Heart left ventricle (tissue), 16 donors: ENCODE data around the gene NUP210. TPM values are rescaled to one million over a fixed set of nuclear protein-coding genes. Genes with fewer than 3 reads are reported as not detected.

Experiments used
- ATAC-seq, 4 donors: fragments of 200-7000 bp; cut with Tn5 transposase; one replicate each; pipeline ENCODE4 v1.9.1; 2020 to 2022; ENCODE audit warnings: moderate library complexity in 4 of 4, mild to moderate bottlenecking in 3 of 4, moderate number of reproducible peaks in 1 of 4
- DNase-seq, 5 donors: peaks; one replicate each; pipeline ENCODE4 v3.0.0-alpha.2; 2020
- H3K27ac ChIP-seq, 12 donors: fragments of 200-600 bp; sonication (generic) in 4 of 12; one replicate each; pipeline versions ENCODE4 v1.5.0 to v1.8.0; 2016 to 2022; ENCODE audit warnings: mild to moderate bottlenecking in 2 of 12
- H3K27me3 ChIP-seq, 9 donors: fragments of 200-600 bp; sonication (generic) in 2 of 9; one replicate each; pipeline versions ENCODE4 v1.5.1 to v1.8.0; 2016 to 2022; ENCODE audit warnings: mild to moderate bottlenecking in 3 of 9
- H3K36me3 ChIP-seq, 9 donors: fragments of 200-600 bp; sonication (generic) in 2 of 9; one replicate each; pipeline versions ENCODE4 v1.5.0 to v1.8.0; 2018 to 2022; ENCODE audit warnings: mild to moderate bottlenecking in 2 of 9
- H3K4me1 ChIP-seq, 12 donors: fragments of 200-600 bp; sonication (generic) in 4 of 12; one replicate each; pipeline versions ENCODE4 v1.5.0 to v1.8.0; 2016 to 2022; ENCODE audit warnings: mild to moderate bottlenecking in 3 of 12
- H3K4me3 ChIP-seq, 12 donors: fragments of 200-600 bp; sonication (generic) in 4 of 12; one replicate each; pipeline versions ENCODE4 v1.5.0 to v1.8.0; 2017 to 2022; ENCODE audit warnings: mild to moderate bottlenecking in 9 of 12, moderate library complexity in 4 of 12
- H3K9me3 ChIP-seq, 12 donors: fragments of 200-600 bp; sonication (generic) in 4 of 12; one replicate each; pipeline versions ENCODE4 v1.5.0 to v1.8.0; 2016 to 2022; ENCODE audit warnings: mild to moderate bottlenecking in 1 of 12
- CTCF ChIP-seq, 12 donors: fragments of 200-600 bp; sonication (generic) in 4 of 12; IDR thresholded peaks; one replicate each; pipeline versions ENCODE4 v1.5.0 to v1.8.0; 2018 to 2022; ENCODE audit warnings: antibody characterized with exemption in 12 of 12, mild to moderate bottlenecking in 5 of 12
- POLR2A ChIP-seq, 2 donors: fragments of 450-650 bp; IDR thresholded peaks; one replicate each; pipeline ENCODE4 v1.6.1; 2017; ENCODE audit warnings: antibody characterized with exemption in 2 of 2, mild to moderate bottlenecking in 2 of 2, moderate library complexity in 2 of 2
- WGBS, 4 donors: extraction: QIAGEN DNeasy Blood & Tissue Kit in 2 of 4; methylation state at CpG; one replicate each; pipeline versions ENCODE4 v1.1.5 to v1.1.7; 2013 to 2018; 5-methylcytosine and 5-hydroxymethylcytosine counted together
- intact Hi-C, 10 donors: fragments of 100-400 bp; cut with DNase I; formaldehyde crosslinking; loops; one replicate each; pipeline versions ENCODE4 v1.11.1 to v1.14.2; 2022
- polyA plus RNA-seq, 2 donors: library from polyadenylated mRNA; stranded (reverse); fragments of 200-250 nt; gene quantifications; one replicate each; pipeline ENCODE4 v1.2.3, GENCODE V29; 2013
- total RNA-seq, 9 donors: library from RNA; depleted of rRNA in 2 of 9; stranded (reverse); fragments of >200 nt in 2 of 9; fragmentation: NEBNext Ultra II Directional in 3 of 9; extraction: Animal tissue kit (Norgen Biotek cat#: 25700) in 3 of 9; gene quantifications; one replicate each; pipeline versions ENCODE4 v1.1.0 to v1.2.4, GENCODE V29; 2016 to 2023
- donor health status: ischemic (EF 13 %, LVEDD 7.1; RV severe dilation, severe dysfunction).
- donor health status: healthy with polysubstance abuse.
- donor health status: DM: no; HTN: yes; CAD: no.
- donor health status: DM: no; HTN: no; CAD: no.
- donor health status: ischemic (EF 25% LVEDD 6.9; RV normal size, moderate dysfunction).
- donor health status: ischemic (EF 25% LVEDD 5.7; RV mildly dilated, moderate dysfunction).
- donor health status: healthy.
- donor health status: DM: yes; HTN: yes; CAD: no.
- donor health status: ischemic (EF 35%, LVEDD 5.7; RV mildly dilated, moderate dysfunction).
- donor health status: nonischemic (EF 11% LVEDD 7.7; RV severe dilation, severe dysfunction).
- donor health status: DM: yes; HTN: yes; CAD: no.
- donor health status: PGD.
- donor health status: ischemic (EF 29% LVEDD 5.4; RV normal size, mild dysfunction).
- donor health status: nonischemic (EF 23%, LVEDD 6.1; RV moderate dilation, normal function).

Gene NUP210
- total and polyA plus RNA-seq, 11 donors: 1.3 to 9.7 (median 2.6) TPM

- WGBS, 4 donors: 71 to 78% (median 77%) methylated on average over 4 to 6 of the region's 6 CpGs
- Histone ChIP-seq H3K27me3 (no peaks in the 10 kb centered on the region), H3K36me3 (peaks cover 0 to 49% (median 0%) of the 10 kb centered on the region in 9 donors), H3K4me1 (peaks cover 0 to 14% (median 5%) of the 10 kb centered on the region in 12 donors), H3K4me3 (no peak overlapping the region), H3K9me3 (no peaks in the 10 kb centered on the region), H3K27ac (no peak overlapping the region)
- intact Hi-C loops: loop anchor here in 1 of 10 donors (10.0 kb wide), 1 partner anchor 111 kb away; no protein-coding TSS in a partner anchor
- no peak for TF ChIP-seq CTCF (IDR thresholded peaks at IDR 0.05)
- no peak for TF ChIP-seq POLR2A (IDR thresholded peaks at IDR 0.05)
- DNase-seq (no peak), ATAC-seq (no peak)
These were observed 76.5 kb downstream of the NUP210 start for GRCh38 chr3:13343601-13344000.

- Histone ChIP-seq H3K27me3 (no peaks in the 10 kb centered on the region), H3K9me3 (no peaks in the 10 kb centered on the region), H3K36me3 (peaks cover 0 to 60% (median 0%) of the 10 kb centered on the region in 9 donors), H3K4me1 (peaks cover 0 to 4% (median 0%) of the 10 kb centered on the region in 12 donors), H3K4me3 (no peak overlapping the region), H3K27ac (no peak overlapping the region)
- WGBS, 4 donors: 87 to 91% (median 89%) methylated on average over 7 of the region's 7 CpGs
- TF ChIP-seq CTCF (IDR thresholded peaks at IDR 0.05) (no peak), POLR2A (IDR thresholded peaks at IDR 0.05) (no peak)
- intact Hi-C loops: loop anchor here in 1 of 10 donors (10.0 kb wide), 1 partner anchor 113 kb away; no protein-coding TSS in a partner anchor
- DNase-seq (no peak), ATAC-seq (no peak)
These were observed 78.8 kb downstream of the NUP210 start for GRCh38 chr3:13341229-13341905.

- 40 to 92% (median 91%) methylated on average over 1 to 20 of the region's 20 CpGs for WGBS, 4 donors
- Histone ChIP-seq H3K9me3 (no peaks in the 10 kb centered on the region), H3K27me3 (no peaks in the 10 kb centered on the region), H3K4me3 (no peak overlapping the region), H3K4me1 (no peaks in the 10 kb centered on the region), H3K36me3 (peaks cover 0 to 65% (median 0%) of the 10 kb centered on the region in 9 donors), H3K27ac (no peak overlapping the region)
- intact Hi-C loops: loop anchor here in 1 of 10 donors (10.0 kb wide), 1 partner anchor 115 kb away; no protein-coding TSS in a partner anchor
- TF ChIP-seq POLR2A (IDR thresholded peaks at IDR 0.05) (no peak), CTCF (IDR thresholded peaks at IDR 0.05) (no peak)
- ATAC-seq (no peak), DNase-seq (no peak)
These were observed 80.3 kb downstream of the NUP210 start for GRCh38 chr3:13339833-13340232.

GRCh38 chr3:13338996-13339395, 81.1 kb downstream of the NUP210 start:
- no peak for ATAC-seq
- no peak for TF ChIP-seq CTCF (IDR thresholded peaks at IDR 0.05)
- TF ChIP-seq POLR2A (IDR thresholded peaks at IDR 0.05): no peak
- Histone ChIP-seq H3K9me3 (no peaks in the 10 kb centered on the region), H3K27ac (no peak overlapping the region), H3K4me3 (no peak overlapping the region), H3K4me1 (no peaks in the 10 kb centered on the region), H3K27me3 (no peaks in the 10 kb centered on the region), H3K36me3 (peaks cover 0 to 65% (median 0%) of the 10 kb centered on the region in 9 donors)
- DNase-seq: no peak
- intact Hi-C loops: no loop called here
- WGBS, 4 donors: 73 to 93% (median 91%) methylated on average over 5 of the region's 5 CpGs
